Stimulated activated CD4-positive, alpha-beta T cell treated with anti-CD3 and anti-CD28 coated beads, Interleukin-4, amount 100 ng/mL, for 24 hours (primary cell): ENCODE measurements around the gene MED22.
"Not testable (repeated sequence)": the region's sequence is repeated elsewhere in the genome, so short reads cannot be mapped to it uniquely, and the experiment has no call there.

ENCODE experiments used
- DNase-seq: peaks from one replicate; pipeline ENCODE4 v3.0.0-alpha.2; 2020

Gene MED22

GRCh38 chr9:133347985-133348717 lies at the start of gene MED22, which contains the start of gene RPL7A:
TSS of gene MED22 (minus strand) at chr9:133348131. CDS start at chr9:133346662, 1,469 bp downstream.
TSS of gene RPL7A (plus strand) at chr9:133348218. CDS start at chr9:133348244, 26 bp downstream.
- peak; percentile 95 for DNase-seq

GRCh38 chr9:133397370-133397769 lies 49.4 kb upstream of the MED22 start:
- DNase-seq: no peak

DNA sequence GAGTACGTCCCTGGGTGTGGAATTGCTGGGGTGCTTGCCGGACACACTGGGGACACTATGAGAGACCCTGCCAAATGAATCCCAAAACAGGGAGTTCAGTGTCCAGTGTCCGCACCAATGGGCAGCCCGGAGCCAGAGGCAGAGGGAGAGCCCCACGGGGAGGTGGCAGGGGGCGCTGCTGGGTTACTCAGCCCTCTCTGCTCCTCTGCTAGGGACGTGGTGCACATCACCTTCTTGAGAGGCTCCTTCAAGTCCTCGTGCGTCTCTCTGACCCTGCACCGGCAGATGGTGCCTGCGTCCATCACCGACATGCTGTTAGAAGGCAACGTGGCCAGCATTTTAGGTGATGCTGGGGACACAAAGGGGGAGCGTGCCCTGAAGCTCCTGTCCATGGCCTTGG lies 49.0 kb upstream of the MED22 start:
- DNase-seq: no peak

DNA sequence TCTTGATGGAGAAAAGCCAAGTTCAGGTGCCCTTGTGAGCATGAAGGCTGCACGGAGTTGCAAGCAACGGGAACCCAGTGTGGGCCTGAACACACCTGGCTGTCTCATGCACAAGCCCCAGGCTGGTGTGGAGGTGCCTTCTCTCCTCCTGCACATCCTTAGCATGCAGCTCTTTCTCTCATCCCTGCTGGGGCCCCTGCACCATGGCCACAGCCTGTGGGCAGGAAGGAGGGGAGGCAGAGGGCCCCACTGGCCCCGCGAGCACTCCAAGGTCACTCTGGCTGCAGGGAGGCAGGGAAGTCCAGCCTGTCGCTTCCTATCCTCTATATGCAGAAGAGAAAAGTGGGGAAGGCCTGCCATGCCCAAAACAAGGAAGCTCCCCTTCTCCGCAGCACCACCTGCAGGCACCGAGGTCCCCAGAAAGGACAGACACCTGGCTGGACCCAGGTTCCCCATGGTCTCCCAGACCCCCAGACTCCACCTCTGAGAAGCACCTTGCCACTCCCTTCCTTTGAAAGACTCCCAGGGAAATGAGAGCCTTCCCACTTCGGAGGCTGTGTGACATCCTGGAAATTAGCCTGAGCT lies 46.8 kb upstream of the MED22 start:
- no peak for DNase-seq

DNA sequence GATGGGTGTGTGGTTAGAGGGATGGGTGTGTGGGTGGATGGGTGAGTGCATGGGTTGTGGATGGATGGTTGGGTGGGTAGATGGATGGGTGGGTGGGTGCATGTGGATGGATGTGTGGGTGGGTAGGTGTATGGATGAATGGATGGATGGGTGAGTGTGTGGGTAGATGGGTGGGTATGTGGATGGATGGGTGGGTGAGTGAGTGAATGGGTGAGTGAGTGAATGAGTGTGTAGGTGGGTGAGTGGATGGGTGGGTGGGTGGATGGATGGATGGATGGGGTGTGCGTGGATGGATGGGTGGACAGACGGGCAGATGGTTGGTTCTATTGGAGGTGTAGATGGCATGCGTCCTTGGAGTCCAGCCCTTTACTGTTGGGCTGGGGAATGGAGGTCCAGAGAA lies 45.5 kb upstream of the MED22 start:
- DNase-seq: no peak

- DNase-seq: not testable (repeated sequence)
Observed at GRCh38 chr9:133392308-133392707, 44.4 kb upstream of the MED22 start.

GRCh38 chr9:133391449-133391848 lies 43.5 kb upstream of the MED22 start:
- DNase-seq: not testable (repeated sequence)

GRCh38 chr9:133390713-133391112 lies 42.8 kb upstream of the MED22 start:
- no peak for DNase-seq

- DNase-seq: no peak
Observed at GRCh38 chr9:133389562-133389961, 41.6 kb upstream of the MED22 start.

DNA sequence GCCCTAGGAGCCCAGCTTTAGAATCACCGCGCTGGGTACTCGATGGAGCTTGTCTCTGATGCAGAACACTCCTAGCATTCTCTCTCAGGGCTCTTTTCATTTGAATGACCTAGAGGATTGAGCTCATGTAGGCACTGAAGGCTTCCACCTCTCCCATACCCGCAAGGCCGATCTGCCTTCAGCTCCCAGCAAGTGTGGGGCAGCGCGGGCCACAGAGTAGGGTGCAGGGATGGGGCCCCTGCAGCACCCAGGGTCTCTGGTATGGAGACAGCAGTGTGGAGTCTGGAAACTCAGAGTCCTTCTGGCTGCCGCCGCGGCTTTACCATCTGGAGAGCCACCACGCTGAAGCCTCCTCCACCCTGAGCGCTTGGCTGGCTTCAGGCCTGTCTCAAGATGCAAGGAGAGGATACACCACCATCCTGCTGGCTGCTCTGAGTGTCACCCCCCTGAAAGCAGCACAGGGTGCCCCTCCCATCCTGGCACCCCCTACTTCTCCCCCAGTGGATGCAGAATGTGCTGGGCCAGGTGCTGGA lies 41.2 kb upstream of the MED22 start:
- DNase-seq: no peak

DNA sequence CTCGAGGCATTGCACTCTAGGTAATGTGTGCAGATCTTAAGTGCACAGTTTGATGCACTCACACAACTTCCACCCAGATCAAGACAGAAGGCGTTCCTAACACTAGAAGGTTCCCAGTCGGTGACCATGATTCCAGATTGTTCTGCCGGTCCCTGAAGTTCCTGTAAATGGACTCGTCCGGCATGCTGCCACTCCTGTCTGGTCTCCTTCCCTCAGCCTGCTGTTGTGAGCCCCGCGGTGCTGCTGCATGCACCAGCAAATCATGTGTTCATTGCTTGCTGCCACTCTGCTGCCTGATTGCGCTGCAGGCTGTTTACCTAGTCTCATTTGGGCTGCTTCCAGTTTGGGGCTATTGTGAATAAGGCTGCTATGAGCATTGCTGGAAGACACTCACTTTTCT lies 39.7 kb upstream of the MED22 start:
- DNase-seq: no peak

DNA sequence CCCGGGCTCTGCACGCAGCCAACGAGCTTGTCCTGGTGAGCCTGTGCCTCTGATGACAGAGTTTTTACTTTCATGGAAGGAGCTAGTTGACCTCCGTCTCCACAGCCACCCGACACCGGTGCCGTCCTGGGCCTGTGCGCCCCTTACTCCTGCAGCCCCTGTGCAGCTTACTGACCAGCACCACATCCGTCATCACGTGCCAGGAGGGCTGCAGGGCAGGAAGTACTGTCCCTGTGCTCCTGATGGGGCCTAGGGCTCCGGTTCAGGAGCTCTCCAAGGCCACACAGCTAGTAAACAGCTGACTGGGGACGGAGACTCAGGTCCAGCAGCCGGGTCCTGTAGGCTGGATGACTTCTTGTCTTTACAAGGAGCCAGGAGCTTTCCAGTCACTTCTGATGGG lies 38.4 kb upstream of the MED22 start:
- DNase-seq: no peak

- no peak for DNase-seq
Observed at GRCh38 chr9:133385452-133385851, 37.5 kb upstream of the MED22 start.

DNA sequence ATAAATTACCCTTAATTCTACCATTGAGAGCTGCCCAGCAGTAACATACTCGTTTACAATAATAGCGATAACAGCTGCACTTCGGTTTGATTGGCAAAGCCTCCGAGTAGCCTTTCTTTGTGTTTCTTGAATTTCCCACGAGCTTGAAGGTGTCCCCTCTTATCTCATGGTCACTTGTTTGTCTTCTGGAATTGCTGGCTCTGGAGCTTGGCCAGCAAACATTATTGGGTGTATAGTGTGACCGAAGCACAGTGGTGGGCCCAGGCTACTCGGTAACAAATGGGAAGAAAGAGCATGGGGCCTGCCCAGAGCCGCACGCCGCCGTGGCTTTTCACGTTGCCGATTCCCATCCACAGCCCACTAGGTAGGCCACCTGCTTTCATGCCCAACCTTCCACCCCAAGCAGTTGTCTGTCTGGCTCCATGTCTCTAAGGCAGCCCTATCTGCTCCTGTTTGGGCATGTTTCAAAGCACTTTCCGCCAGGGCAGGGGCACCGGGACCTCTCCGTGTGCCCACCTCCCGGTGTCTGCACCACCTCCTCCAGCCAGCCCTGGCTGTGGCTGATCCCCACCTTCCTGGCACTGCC lies 36.9 kb upstream of the MED22 start:
- DNase-seq: no peak

GRCh38 chr9:133383438-133383837 lies 35.5 kb upstream of the MED22 start:
- DNase-seq: no peak

DNA sequence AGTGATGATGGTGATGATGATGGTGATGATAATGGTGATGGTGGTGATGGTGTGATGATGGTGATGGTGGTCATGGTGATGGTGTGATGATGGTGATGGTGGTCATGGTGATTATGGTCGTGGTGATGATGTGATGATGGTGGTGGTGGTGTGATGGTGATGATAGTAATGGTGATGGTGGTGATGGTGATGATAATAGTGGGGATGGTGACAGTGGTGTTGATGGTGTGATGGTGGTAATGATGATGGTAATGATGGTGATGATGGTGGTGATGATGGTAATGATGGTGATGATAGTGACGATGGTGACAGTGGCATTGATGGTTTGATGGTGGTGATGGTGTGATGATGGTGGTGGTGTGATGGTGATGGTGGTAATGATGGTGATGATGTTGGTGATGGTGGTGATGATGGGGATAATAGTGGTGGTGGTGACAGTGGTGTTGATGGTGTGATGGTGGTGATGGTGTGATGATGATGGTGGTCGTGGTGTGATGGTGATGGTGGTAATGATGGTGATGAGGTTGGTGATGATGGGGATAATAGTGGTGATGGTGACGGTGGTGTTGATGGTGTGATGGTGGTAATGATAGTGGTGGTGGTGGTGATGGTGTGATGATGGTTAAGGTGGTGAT lies 34.7 kb upstream of the MED22 start:
- DNase-seq: no peak

GRCh38 chr9:133380734-133381133 lies 32.8 kb upstream of the MED22 start:
- DNase-seq: no peak

DNA sequence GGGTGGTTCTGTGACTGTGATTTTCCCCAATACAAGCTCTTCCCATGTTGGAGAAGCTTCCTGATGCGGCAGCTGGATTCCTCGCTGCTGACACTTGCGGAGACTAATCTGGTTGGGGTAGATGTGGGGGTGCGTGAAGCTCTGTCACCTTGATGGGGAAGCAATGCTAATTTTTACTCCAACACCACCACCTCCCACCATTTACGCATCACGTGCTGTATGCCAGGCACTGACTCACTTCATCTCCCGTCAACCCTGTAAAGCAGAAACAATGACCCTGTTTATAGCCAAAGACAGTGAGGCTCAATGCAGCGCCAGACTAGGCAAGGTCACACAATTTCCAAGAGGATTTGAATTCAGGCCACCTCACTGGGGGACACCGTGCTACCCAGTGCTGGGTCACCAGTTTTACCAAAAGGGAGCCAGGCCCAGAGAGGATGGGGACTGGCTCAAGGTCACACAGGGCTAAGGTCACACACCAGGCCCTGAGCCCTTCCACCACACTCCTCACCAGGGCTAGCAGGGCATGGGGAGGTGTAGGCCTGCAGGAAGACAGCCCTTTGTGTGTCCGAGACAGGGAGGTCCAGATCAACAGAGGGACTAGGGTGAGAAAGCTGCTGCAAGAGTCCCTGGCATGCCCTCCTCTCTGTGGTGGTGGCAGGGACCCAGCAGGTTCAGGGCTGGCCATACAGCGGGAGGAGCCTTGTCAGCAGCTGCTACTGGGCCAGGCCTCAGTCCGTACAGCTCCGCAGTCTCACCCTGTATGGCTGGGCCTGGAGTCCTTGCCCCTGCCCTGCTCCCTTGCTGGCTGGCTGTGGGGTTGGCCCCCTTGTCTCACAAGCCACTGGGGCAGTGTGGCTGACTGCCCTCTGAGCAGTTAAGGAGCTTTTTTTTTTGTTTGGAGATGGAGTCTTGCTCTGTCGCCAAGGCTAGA lies 31.5 kb upstream of the MED22 start:
- no peak for DNase-seq

- no peak for DNase-seq
Observed at GRCh38 chr9:133378408-133378962, 30.6 kb upstream of the MED22 start.

- DNase-seq: no peak
Observed at GRCh38 chr9:133377721-133378216, 29.8 kb upstream of the MED22 start.

- DNase-seq: not testable (repeated sequence)
Observed at GRCh38 chr9:133377280-133377679, 29.3 kb upstream of the MED22 start.
